ENCODE measurements around the gene AVEN. TPM values are rescaled to one million over a fixed set of nuclear protein-coding genes. Genes with fewer than 3 reads are reported as not detected.

The AVEN gene
- polyA plus RNA-seq, 2 donors: 8.2 to 11.1 TPM

GRCh38 chr15:33852570-33852969 is 186.4 kb downstream of the AVEN start:
- no peak overlapping the region for H3K4me3 ChIP-seq (ENCODE audit: low read depth in 1 of 2, low read length in 2 of 2)

DNA sequence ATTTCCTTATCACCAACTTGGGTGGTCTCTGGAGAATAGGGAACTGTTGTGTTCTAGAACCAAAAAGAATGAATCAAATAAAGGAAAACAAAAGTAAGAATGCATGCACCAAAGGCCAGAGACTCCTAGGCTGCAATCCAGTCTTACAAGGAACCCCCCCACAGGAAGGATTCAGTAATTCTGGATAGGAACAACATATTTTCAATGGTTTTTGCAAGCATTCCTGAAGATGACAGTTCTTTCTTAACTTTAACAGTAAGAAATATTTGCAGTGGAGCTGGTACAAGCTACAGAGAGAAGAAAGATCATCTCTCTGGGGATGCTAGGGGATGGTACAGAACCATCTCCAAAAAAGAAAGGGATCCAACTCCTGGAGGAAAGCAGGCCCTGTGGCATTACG is 186.9 kb downstream of the AVEN start:
- Histone ChIP-seq H3K36me3 (ENCODE audit: control insufficient read depth in 2 of 2, insufficient read depth in 2 of 2, low read length in 1 of 2) (no peaks in the 10 kb centered on the region), H3K4me3 (ENCODE audit: low read depth in 1 of 2, low read length in 2 of 2) (no peak overlapping the region), H3K9me3 (ENCODE audit: control insufficient read depth in 2 of 2, insufficient read depth in 1 of 2, low read depth in 1 of 2, low read length in 1 of 2) (no peaks in the 10 kb centered on the region), H3K27ac (ENCODE audit: low read depth in 2 of 2, low read length in 1 of 2) (no peak overlapping the region), H3K27me3 (ENCODE audit: control insufficient read depth in 1 of 2, insufficient read depth in 2 of 2, low read length in 2 of 2) (peaks cover 0 to 4% of the 10 kb centered on the region in 2 donors), H3K4me1 (ENCODE audit: control insufficient read depth in 2 of 2, insufficient read depth in 2 of 2, low read length in 1 of 2) (no peaks in the 10 kb centered on the region)
- 74 to 77% methylated on average over 1 of the region's 1 CpG for WGBS, 2 donors

More at GRCh38 chr15:33852570-33852969, 186.4 kb downstream of the AVEN start:
- H3K27ac ChIP-seq (ENCODE audit: low read depth in 2 of 2, low read length in 1 of 2): no peak overlapping the region
- no peaks in the 10 kb centered on the region for H3K36me3 ChIP-seq (ENCODE audit: control insufficient read depth in 2 of 2, insufficient read depth in 2 of 2, low read length in 1 of 2)
- no peaks in the 10 kb centered on the region for H3K9me3 ChIP-seq (ENCODE audit: control insufficient read depth in 2 of 2, insufficient read depth in 1 of 2, low read depth in 1 of 2, low read length in 1 of 2)
- H3K4me1 ChIP-seq (ENCODE audit: control insufficient read depth in 2 of 2, insufficient read depth in 2 of 2, low read length in 1 of 2): no peaks in the 10 kb centered on the region
- WGBS, 2 donors: 52 to 57% methylated on average over 2 of the region's 2 CpGs
- peaks cover 0 to 4% of the 10 kb centered on the region in 2 donors for H3K27me3 ChIP-seq (ENCODE audit: control insufficient read depth in 1 of 2, insufficient read depth in 2 of 2, low read length in 2 of 2)

DNA sequence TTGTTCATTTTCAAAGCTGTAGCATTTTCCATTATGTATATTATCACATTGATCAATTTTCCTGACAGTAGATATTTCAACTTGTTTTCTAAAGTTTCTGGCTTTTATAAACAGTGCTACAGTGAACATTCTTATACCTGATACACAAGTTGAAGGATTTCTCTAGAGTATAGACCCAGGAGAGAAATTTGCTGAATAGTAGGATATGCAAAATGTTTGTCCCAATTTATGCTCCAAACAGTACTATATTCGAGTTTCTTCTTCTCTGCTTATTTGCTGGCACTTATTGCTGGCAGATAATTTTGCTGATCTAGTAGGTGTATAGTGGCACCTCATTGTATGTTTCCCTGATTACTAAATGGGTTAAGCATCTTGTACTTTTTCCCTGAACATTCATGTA is 187.9 kb downstream of the AVEN start:
- Histone ChIP-seq H3K4me3 (ENCODE audit: low read depth in 1 of 2, low read length in 2 of 2) (no peak overlapping the region), H3K27me3 (ENCODE audit: control insufficient read depth in 1 of 2, insufficient read depth in 2 of 2, low read length in 2 of 2) (peaks cover 0 to 4% of the 10 kb centered on the region in 2 donors), H3K36me3 (ENCODE audit: control insufficient read depth in 2 of 2, insufficient read depth in 2 of 2, low read length in 1 of 2) (no peaks in the 10 kb centered on the region), H3K9me3 (ENCODE audit: control insufficient read depth in 2 of 2, insufficient read depth in 1 of 2, low read depth in 1 of 2, low read length in 1 of 2) (no peaks in the 10 kb centered on the region), H3K27ac (ENCODE audit: low read depth in 2 of 2, low read length in 1 of 2) (no peak overlapping the region), H3K4me1 (ENCODE audit: control insufficient read depth in 2 of 2, insufficient read depth in 2 of 2, low read length in 1 of 2) (no peaks in the 10 kb centered on the region)
- WGBS, 2 donors: 75 to 88% methylated on average over 1 of the region's 1 CpG

DNA sequence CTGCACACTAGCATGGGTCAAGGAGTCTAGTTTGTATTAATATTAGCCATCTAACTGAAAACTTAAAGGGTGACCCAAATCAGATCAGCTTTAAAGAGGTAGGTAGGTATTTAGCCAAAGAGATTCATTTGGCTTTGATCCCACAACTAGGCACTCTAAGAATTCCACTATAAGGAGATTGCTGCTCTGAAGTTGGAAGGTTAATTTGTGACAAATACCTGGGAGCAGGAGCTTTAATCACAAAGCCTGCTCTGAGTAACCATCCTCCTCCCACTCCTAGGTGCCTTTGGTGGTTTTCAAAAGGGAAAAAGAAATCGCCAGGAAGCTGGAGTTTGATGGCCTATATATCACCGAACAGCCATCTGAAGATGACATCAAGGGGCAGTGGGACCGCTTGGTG is 191.0 kb downstream of the AVEN start:
- 92 to 95% methylated on average over 3 of the region's 3 CpGs for WGBS, 2 donors
- Histone ChIP-seq H3K36me3 (ENCODE audit: control insufficient read depth in 2 of 2, insufficient read depth in 2 of 2, low read length in 1 of 2) (no peaks in the 10 kb centered on the region), H3K27me3 (ENCODE audit: control insufficient read depth in 1 of 2, insufficient read depth in 2 of 2, low read length in 2 of 2) (peaks cover 0 to 4% of the 10 kb centered on the region in 2 donors), H3K27ac (ENCODE audit: low read depth in 2 of 2, low read length in 1 of 2) (no peak overlapping the region), H3K9me3 (ENCODE audit: control insufficient read depth in 2 of 2, insufficient read depth in 1 of 2, low read depth in 1 of 2, low read length in 1 of 2) (no peaks in the 10 kb centered on the region), H3K4me1 (ENCODE audit: control insufficient read depth in 2 of 2, insufficient read depth in 2 of 2, low read length in 1 of 2) (no peaks in the 10 kb centered on the region), H3K4me3 (ENCODE audit: low read depth in 1 of 2, low read length in 2 of 2) (no peak overlapping the region)

DNA sequence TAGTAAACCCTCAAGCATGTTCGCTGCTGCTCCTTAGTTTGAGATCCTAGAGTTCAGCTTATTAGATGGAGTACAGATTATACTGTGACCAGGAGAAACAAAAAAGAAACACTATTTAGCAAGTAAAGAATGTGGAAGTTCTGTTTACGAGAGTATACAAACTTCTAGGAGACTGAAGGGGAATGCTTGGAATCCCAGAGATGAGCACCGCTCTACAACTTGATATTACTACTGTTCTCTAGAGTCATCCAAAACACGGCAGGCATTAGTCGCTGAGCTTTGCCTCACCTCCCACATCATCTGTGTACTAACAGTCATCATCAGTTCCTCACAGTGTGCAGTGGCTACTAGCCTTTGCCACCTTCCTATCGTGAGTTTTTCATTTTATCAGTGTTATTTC is 192.1 kb downstream of the AVEN start:
- no peak overlapping the region for H3K4me3 ChIP-seq (ENCODE audit: low read depth in 1 of 2, low read length in 2 of 2)
- no peaks in the 10 kb centered on the region for H3K4me1 ChIP-seq (ENCODE audit: control insufficient read depth in 2 of 2, insufficient read depth in 2 of 2, low read length in 1 of 2)
- H3K27me3 ChIP-seq (ENCODE audit: control insufficient read depth in 1 of 2, insufficient read depth in 2 of 2, low read length in 2 of 2): peaks cover 0 to 4% of the 10 kb centered on the region in 2 donors
- no peak overlapping the region for H3K27ac ChIP-seq (ENCODE audit: low read depth in 2 of 2, low read length in 1 of 2)
- H3K9me3 ChIP-seq (ENCODE audit: control insufficient read depth in 2 of 2, insufficient read depth in 1 of 2, low read depth in 1 of 2, low read length in 1 of 2): no peaks in the 10 kb centered on the region
- 74 to 82% methylated on average over 6 of the region's 6 CpGs for WGBS, 2 donors
- no peaks in the 10 kb centered on the region for H3K36me3 ChIP-seq (ENCODE audit: control insufficient read depth in 2 of 2, insufficient read depth in 2 of 2, low read length in 1 of 2)

DNA sequence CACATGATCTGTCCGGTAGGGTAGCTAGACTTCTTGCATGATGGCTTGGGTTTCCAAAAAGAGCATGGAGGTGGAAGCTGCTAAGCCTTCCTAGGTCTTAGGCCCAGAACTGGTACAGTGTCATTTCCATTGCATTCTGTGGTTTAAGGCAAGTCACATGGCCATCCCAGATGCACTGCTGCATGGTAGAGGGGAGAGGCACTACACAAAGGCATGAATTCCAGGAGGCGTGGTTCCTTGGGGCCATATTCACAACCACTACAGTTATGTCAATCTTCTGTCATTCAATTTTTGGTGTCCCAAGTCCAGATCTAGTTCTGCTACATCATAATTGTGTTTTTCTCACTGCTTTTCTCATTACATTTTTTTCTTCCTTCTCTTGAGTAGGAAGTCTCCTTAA is 192.9 kb downstream of the AVEN start:
- WGBS, 2 donors: 95 to 96% methylated on average over 2 of the region's 2 CpGs
- H3K27me3 ChIP-seq (ENCODE audit: control insufficient read depth in 1 of 2, insufficient read depth in 2 of 2, low read length in 2 of 2): peaks cover 0 to 4% of the 10 kb centered on the region in 2 donors
- H3K4me1 ChIP-seq (ENCODE audit: control insufficient read depth in 2 of 2, insufficient read depth in 2 of 2, low read length in 1 of 2): no peaks in the 10 kb centered on the region

GRCh38 chr15:33844597-33844996 is 194.4 kb downstream of the AVEN start:
- Histone ChIP-seq H3K27ac (ENCODE audit: low read depth in 2 of 2, low read length in 1 of 2) (no peak overlapping the region), H3K9me3 (ENCODE audit: control insufficient read depth in 2 of 2, insufficient read depth in 1 of 2, low read depth in 1 of 2, low read length in 1 of 2) (no peaks in the 10 kb centered on the region), H3K4me3 (ENCODE audit: low read depth in 1 of 2, low read length in 2 of 2) (no peak overlapping the region), H3K4me1 (ENCODE audit: control insufficient read depth in 2 of 2, insufficient read depth in 2 of 2, low read length in 1 of 2) (peaks cover 0 to 3% of the 10 kb centered on the region in 2 donors), H3K27me3 (ENCODE audit: control insufficient read depth in 1 of 2, insufficient read depth in 2 of 2, low read length in 2 of 2) (peaks cover 0 to 4% of the 10 kb centered on the region in 2 donors), H3K36me3 (ENCODE audit: control insufficient read depth in 2 of 2, insufficient read depth in 2 of 2, low read length in 1 of 2) (no peaks in the 10 kb centered on the region)
- WGBS, 2 donors: 90 to 92% methylated on average over 4 of the region's 4 CpGs

More for the DNA sequence above, 192.9 kb downstream of the AVEN start:
- Histone ChIP-seq H3K36me3 (ENCODE audit: control insufficient read depth in 2 of 2, insufficient read depth in 2 of 2, low read length in 1 of 2) (no peaks in the 10 kb centered on the region), H3K27ac (ENCODE audit: low read depth in 2 of 2, low read length in 1 of 2) (no peak overlapping the region), H3K4me3 (ENCODE audit: low read depth in 1 of 2, low read length in 2 of 2) (no peak overlapping the region), H3K9me3 (ENCODE audit: control insufficient read depth in 2 of 2, insufficient read depth in 1 of 2, low read depth in 1 of 2, low read length in 1 of 2) (no peaks in the 10 kb centered on the region)

DNA sequence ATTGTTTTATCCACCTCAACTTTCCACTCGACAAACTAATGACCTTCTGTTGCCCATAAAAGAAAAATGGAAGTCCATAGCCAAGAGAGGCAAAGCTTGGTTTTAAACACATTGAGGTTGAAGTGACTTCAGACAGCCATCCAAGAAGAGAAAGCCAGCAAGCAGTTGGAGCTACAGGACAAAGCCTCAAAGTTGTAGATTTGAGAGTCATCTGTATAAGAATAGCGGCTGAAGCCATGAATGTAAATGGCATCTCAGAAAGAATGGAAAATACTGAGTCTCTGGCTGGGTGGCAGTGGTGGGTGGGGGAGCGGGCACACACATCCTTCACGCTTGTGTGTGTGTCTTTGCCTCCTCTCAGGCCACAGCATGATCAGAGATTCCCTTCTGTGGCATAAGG is 194.8 kb downstream of the AVEN start:
- H3K4me1 ChIP-seq (ENCODE audit: control insufficient read depth in 2 of 2, insufficient read depth in 2 of 2, low read length in 1 of 2): peaks cover 0 to 3% of the 10 kb centered on the region in 2 donors
- H3K27me3 ChIP-seq (ENCODE audit: control insufficient read depth in 1 of 2, insufficient read depth in 2 of 2, low read length in 2 of 2): peaks cover 0 to 4% of the 10 kb centered on the region in 2 donors
- WGBS, 2 donors: 78 to 88% methylated on average over 4 of the region's 4 CpGs
- no peak overlapping the region for H3K27ac ChIP-seq (ENCODE audit: low read depth in 2 of 2, low read length in 1 of 2)
- H3K36me3 ChIP-seq (ENCODE audit: control insufficient read depth in 2 of 2, insufficient read depth in 2 of 2, low read length in 1 of 2): no peaks in the 10 kb centered on the region
- no peak overlapping the region for H3K4me3 ChIP-seq (ENCODE audit: low read depth in 1 of 2, low read length in 2 of 2)
- H3K9me3 ChIP-seq (ENCODE audit: control insufficient read depth in 2 of 2, insufficient read depth in 1 of 2, low read depth in 1 of 2, low read length in 1 of 2): no peaks in the 10 kb centered on the region

GRCh38 chr15:33840615-33841014 is 198.4 kb downstream of the AVEN start:
- Histone ChIP-seq H3K27me3 (ENCODE audit: control insufficient read depth in 1 of 2, insufficient read depth in 2 of 2, low read length in 2 of 2) (no peaks in the 10 kb centered on the region), H3K36me3 (ENCODE audit: control insufficient read depth in 2 of 2, insufficient read depth in 2 of 2, low read length in 1 of 2) (no peaks in the 10 kb centered on the region), H3K27ac (ENCODE audit: low read depth in 2 of 2, low read length in 1 of 2) (no peak overlapping the region), H3K4me1 (ENCODE audit: control insufficient read depth in 2 of 2, insufficient read depth in 2 of 2, low read length in 1 of 2) (peaks cover 0 to 3% of the 10 kb centered on the region in 2 donors), H3K9me3 (ENCODE audit: control insufficient read depth in 2 of 2, insufficient read depth in 1 of 2, low read depth in 1 of 2, low read length in 1 of 2) (no peaks in the 10 kb centered on the region), H3K4me3 (ENCODE audit: low read depth in 1 of 2, low read length in 2 of 2) (no peak overlapping the region)
- WGBS, 2 donors: 91 to 93% methylated on average over 3 of the region's 3 CpGs

DNA sequence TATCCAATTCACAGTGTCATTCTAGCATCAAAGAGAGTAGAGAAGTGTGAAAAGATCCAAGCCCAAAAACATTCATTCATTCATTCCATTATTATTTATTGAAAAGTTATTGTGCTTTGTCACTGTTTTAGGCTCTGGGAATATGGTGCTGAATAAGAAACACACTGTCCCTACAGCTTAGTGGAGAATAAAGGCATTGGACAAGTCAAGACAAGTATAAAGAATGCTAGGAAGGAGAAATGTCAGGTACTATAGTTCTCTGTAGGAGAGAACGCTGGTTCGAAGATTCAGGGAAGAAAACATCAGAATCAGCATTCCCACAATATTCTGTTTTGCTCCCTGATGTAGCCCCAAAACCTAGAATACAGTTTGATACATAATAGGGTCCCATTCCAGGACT is 199.5 kb downstream of the AVEN start:
- 46 to 69% methylated on average over 2 of the region's 2 CpGs for WGBS, 2 donors
- no peaks in the 10 kb centered on the region for H3K9me3 ChIP-seq (ENCODE audit: control insufficient read depth in 2 of 2, insufficient read depth in 1 of 2, low read depth in 1 of 2, low read length in 1 of 2)

More for the DNA sequence above, 199.5 kb downstream of the AVEN start:
- H3K4me3 ChIP-seq (ENCODE audit: low read depth in 1 of 2, low read length in 2 of 2): no peak overlapping the region
- H3K4me1 ChIP-seq (ENCODE audit: control insufficient read depth in 2 of 2, insufficient read depth in 2 of 2, low read length in 1 of 2): peaks cover 0 to 3% of the 10 kb centered on the region in 2 donors
- no peaks in the 10 kb centered on the region for H3K27me3 ChIP-seq (ENCODE audit: control insufficient read depth in 1 of 2, insufficient read depth in 2 of 2, low read length in 2 of 2)
- H3K36me3 ChIP-seq (ENCODE audit: control insufficient read depth in 2 of 2, insufficient read depth in 2 of 2, low read length in 1 of 2): no peaks in the 10 kb centered on the region
- H3K27ac ChIP-seq (ENCODE audit: low read depth in 2 of 2, low read length in 1 of 2): no peak overlapping the region
